GM10847 (cell line): ENCODE results near the gene SLC26A4.

Experiments used
- POLR2A ChIP-seq: IDR thresholded peaks from 2 replicates; pipeline ENCODE4 v1.6.1; 2011; ENCODE audit not compliant: insufficient read length; ENCODE audit errors: extremely low read depth

The SLC26A4 gene

DNA sequence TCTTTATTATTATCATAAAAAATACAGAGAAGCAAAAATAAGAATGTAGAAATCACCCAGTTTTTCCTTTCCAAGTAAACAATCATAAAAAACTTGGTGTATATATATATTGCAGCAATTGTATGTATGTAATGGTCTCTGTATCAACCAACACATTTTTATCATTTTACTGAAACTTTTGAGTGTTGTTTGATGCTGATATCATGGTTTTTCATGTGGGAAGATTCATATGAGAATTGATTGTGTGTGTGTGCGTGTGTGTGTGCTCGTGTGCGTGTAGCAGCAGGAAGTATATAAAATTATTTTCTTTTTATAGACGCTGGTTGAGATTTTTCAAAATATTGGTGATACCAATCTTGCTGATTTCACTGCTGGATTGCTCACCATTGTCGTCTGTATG lies 22.3 kb downstream of the SLC26A4 start:
- no peak for TF ChIP-seq POLR2A

DNA sequence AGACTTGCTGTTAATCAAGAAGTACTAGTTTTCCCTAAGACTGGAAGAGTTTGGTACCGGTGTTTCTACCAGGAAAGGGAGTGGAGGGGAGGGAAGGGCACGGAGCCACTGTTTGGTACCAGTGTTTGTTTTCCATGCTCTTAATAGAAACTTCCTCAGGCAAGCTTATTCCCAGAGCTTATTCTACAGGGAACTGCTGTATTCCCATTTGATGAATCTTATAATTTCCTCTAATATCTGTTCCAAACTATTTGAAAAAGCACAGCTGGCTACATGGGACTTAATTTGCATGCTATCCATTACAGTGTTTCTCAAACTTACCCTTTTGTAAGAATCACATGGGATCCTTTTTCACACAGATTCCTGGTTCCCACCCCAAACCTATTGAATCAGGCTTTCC lies 23.7 kb downstream of the SLC26A4 start:
- TF ChIP-seq POLR2A, result no peak

- TF ChIP-seq POLR2A, result no peak
Measured at GRCh38 chr7:107684947-107685463, 24.4 kb downstream of the SLC26A4 start.

DNA sequence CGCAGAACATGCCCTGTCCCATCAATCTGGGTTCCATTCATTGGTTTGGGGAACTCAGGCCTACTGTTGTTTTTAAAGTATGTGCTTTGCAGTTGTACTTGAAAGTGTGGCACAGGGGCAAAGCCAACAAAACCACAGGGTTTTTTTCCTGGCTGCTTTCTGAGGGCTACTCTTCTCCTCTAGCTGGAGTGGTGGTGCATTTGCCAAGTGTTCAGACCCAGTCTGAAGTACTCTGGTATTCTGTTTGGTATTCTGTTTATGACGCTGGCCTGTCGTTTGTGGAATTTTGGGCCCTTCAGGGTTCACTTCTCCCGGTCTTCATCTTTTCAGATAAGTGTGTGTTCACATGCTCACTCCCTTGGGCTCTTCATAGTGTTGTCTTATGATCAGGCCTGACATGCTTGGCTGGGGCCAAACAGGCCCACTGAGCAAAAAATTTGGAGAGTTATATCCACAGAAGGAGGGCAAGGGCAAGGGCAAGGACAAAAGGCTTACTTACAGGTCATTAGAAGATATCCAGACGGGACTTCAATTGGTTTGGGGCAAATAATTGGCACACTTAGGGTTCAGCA lies 26.3 kb downstream of the SLC26A4 start:
- TF ChIP-seq POLR2A, result no peak

GRCh38 chr7:107687656-107688055 lies 27.0 kb downstream of the SLC26A4 start:
- no peak for TF ChIP-seq POLR2A

GRCh38 chr7:107689553-107689952 lies 28.9 kb downstream of the SLC26A4 start:
- TF ChIP-seq POLR2A, result no peak

GRCh38 chr7:107690084-107690483 lies 29.5 kb downstream of the SLC26A4 start:
- TF ChIP-seq POLR2A, result no peak

- TF ChIP-seq POLR2A, result no peak
Measured at GRCh38 chr7:107690611-107691010, 30.0 kb downstream of the SLC26A4 start.

GRCh38 chr7:107691716-107692115 lies 31.1 kb downstream of the SLC26A4 start:
- TF ChIP-seq POLR2A, result no peak

DNA sequence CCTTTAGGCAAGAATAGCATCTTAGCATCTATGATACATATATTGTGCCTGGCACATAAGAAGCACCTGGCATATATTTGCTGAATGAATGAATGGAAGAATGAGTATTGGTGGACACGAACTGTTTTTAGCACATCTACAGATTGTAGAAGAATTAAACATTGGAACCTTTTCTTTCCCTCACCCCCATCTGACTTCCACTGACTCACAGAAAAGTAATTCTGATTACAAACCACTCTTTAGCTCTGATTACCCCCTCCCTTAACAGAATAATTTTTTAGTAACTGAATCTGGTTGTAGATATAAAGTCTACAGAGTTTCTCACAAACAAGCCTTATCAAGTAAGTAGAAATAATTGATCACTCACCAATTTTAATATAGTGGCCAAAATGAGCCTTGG lies 31.9 kb downstream of the SLC26A4 start:
- TF ChIP-seq POLR2A, result no peak

DNA sequence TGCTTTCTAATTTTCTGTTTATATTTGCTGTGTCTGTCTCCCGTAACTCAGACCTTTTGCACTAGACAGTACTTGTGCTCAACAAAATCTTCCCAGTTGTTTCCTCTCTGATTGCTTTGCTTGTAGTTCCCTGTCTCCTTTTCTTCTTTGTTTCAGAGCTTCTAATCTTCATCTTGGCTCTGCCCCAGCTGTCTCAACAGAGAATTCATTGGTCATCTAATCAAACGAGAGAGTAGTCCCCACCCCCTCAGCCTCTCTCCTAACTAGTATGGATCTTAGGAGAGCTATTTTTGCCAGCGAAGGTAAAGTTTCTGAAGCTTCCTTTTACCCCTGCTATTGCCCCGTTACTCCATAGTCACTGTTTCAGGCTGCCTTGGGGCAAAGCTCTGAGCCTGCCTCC lies 32.8 kb downstream of the SLC26A4 start:
- TF ChIP-seq POLR2A, result no peak

GRCh38 chr7:107694386-107694785 lies 33.8 kb downstream of the SLC26A4 start:
- TF ChIP-seq POLR2A, result no peak

- TF ChIP-seq POLR2A, result no peak
Measured at GRCh38 chr7:107696330-107696946, 35.8 kb downstream of the SLC26A4 start.

- TF ChIP-seq POLR2A, result no peak
Measured at GRCh38 chr7:107697321-107698049, 36.9 kb downstream of the SLC26A4 start.

DNA sequence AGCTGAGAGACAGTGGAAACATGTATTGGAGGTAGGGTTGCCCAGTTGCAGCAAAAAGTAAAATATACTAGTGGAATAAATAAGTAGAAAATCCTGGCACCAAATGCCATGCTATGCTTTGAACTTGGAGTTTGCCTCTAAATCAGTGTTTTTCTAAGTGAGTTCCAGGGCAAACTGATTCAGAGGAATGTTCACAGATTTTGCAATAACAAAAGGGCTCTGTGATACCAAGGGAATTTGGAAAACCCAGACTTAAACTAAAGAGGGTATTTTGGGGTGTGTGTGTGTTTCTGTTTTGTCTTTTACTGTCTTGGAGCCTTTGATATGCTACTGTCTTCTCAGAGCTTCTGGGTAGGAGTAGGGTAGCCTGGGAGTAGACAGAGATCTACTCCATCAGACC lies 39.9 kb downstream of the SLC26A4 start:
- no peak for TF ChIP-seq POLR2A

GRCh38 chr7:107701191-107701590 lies 40.6 kb downstream of the SLC26A4 start:
- TF ChIP-seq POLR2A, result no peak
